ENCODE measurements around the gene COL27A1.

The COL27A1 gene

GRCh38 chr9:114348261-114348905, 193.0 kb downstream of the COL27A1 start:
- DNase-seq, result no peak

GRCh38 chr9:114348906-114349482, 193.7 kb downstream of the COL27A1 start:
- DNase-seq, result peak; percentile 95

- DNase-seq, result no peak
Measured at GRCh38 chr9:114349713-114350480, 194.6 kb downstream of the COL27A1 start.

GRCh38 chr9:114350636-114351401, 195.5 kb downstream of the COL27A1 start:
- no peak for DNase-seq

- DNase-seq, result no peak
Measured at GRCh38 chr9:114351932-114352331, 196.6 kb downstream of the COL27A1 start.

GRCh38 chr9:114355821-114356220, 200.5 kb downstream of the COL27A1 start:
- no peak for DNase-seq

- DNase-seq, result no peak
Measured at GRCh38 chr9:114356792-114357191, 201.5 kb downstream of the COL27A1 start.

GRCh38 chr9:114357360-114357759, 202.0 kb downstream of the COL27A1 start:
- no peak for DNase-seq

GRCh38 chr9:114357911-114358328, 202.6 kb downstream of the COL27A1 start:
- DNase-seq, result no peak

GRCh38 chr9:114359801-114360200, 204.5 kb downstream of the COL27A1 start:
- DNase-seq, result no peak

GRCh38 chr9:114361542-114361941, 206.2 kb downstream of the COL27A1 start:
- DNase-seq, result no peak

Data from HCEC 1CT (cell line).